HepG2 (cell line): Measurements from ENCODE around the gene KCNE4. TPM values are rescaled to one million over a fixed set of nuclear protein-coding genes. Genes with fewer than 3 reads are reported as not detected.

Experiments
- ATAC-seq: fragments of 200-7000 bp; cut with Tn5 transposase; 3 replicates; pipeline ENCODE4 v1.9.1; 2020; ENCODE audit warnings: mild to moderate bottlenecking, moderate library complexity
- BruUV-seq: library from RNA; stranded (reverse); fragments of 400-500 nt; replicated peaks from 2 replicates; lab custom pipeline; 2021; lab: Mats Ljungman, UMichigan
- CTCF ChIA-PET: fragments of 300-600 bp; formaldehyde crosslinking; extraction: SDS; loops from one replicate; lab custom pipeline; 2021; ENCODE audit warnings: low total read pairs, inconsistent platforms, low intra/inter-chr PET ratio; lab: Yijun Ruan, JAX
- POLR2A ChIA-PET: fragments of 350-600 bp; sonication (Branson Sonifier 250); formaldehyde crosslinking; loops from one replicate; lab custom pipeline; 2020; ENCODE audit warnings: antibody characterized with exemption, inconsistent platforms; lab: Yijun Ruan, JAX
- DNase-seq: peaks from one replicate; pipeline ENCODE4 v3.0.0-alpha.2; 2015; ENCODE audit warnings: low spot score
- FAIRE-seq: peaks from 3 replicates; lab custom pipeline; 2011; peaks lifted over from hg19 to GRCh38; lab: Jason Lieb, UNC
- H2AFZ ChIP-seq: one replicate; pipeline ENCODE4 v1.6.1; 2011; ENCODE audit warnings: low read length, inconsistent platforms
- H3K27ac ChIP-seq: fragments of 300-600 bp; 3 replicates; pipeline ENCODE4 v1.8.0; 2011; ENCODE audit warnings: mixed run types, mild to moderate bottlenecking, mixed read lengths, low read length, inconsistent platforms; ENCODE audit not compliant: insufficient read depth; ENCODE audit errors: extremely low read length
- H3K27me3 ChIP-seq, 2 experiments: fragments of 200-600 bp in 1 of 2; 2 replicates in 1 of 2; 3 replicates in 1 of 2; pipeline versions ENCODE4 v1.6.0 to v1.8.0; 2011; ENCODE audit warnings: low read length in 2 of 2, mild to moderate bottlenecking in 2 of 2, moderate library complexity in 2 of 2, inconsistent platforms in 1 of 2; ENCODE audit not compliant: insufficient read depth in 2 of 2, control insufficient read depth in 1 of 2
- H3K36me3 ChIP-seq, 2 experiments: fragments of 200-600 bp in 1 of 2; replicated peaks in 1 of 2; 2 replicates in 1 of 2; 3 replicates in 1 of 2; pipeline versions ENCODE4 v1.5.1 to v1.8.0; 2011; ENCODE audit warnings: low read length in 2 of 2, inconsistent platforms in 1 of 2; ENCODE audit not compliant: insufficient read depth in 2 of 2, control insufficient read depth in 1 of 2
- H3K4me1 ChIP-seq: 2 replicates; pipeline ENCODE4 v1.5.1; 2012; ENCODE audit warnings: low read length, inconsistent platforms; ENCODE audit not compliant: insufficient read depth
- H3K4me2 ChIP-seq: 2 replicates; pipeline ENCODE4 v1.6.0; 2011; ENCODE audit warnings: low read depth, low read length, inconsistent platforms
- H3K4me3 ChIP-seq, 3 experiments: fragments of 200-600 bp in 1 of 3; sonication (generic), shearing (Covaris generic) in 1 of 3; replicated peaks in 1 of 3; 2 replicates each; pipeline ENCODE4 v1.5.1; 2011 to 2016; ENCODE audit warnings: low read length in 3 of 3, inconsistent platforms in 2 of 3, low read depth in 2 of 3, mild to moderate bottlenecking in 2 of 3, control low read depth in 1 of 3, mixed read lengths in 1 of 3; ENCODE audit not compliant: insufficient read depth in 1 of 3
- H3K79me2 ChIP-seq: one replicate; pipeline ENCODE4 v1.6.1; 2011; ENCODE audit warnings: low read length, inconsistent platforms; ENCODE audit not compliant: insufficient read depth
- H3K9ac ChIP-seq: 2 replicates; pipeline ENCODE4 v1.6.0; 2011; ENCODE audit warnings: mild to moderate bottlenecking, low read depth, low read length, inconsistent platforms; ENCODE audit not compliant: insufficient read depth
- H3K9me3 ChIP-seq: 2 replicates; pipeline ENCODE4 v1.5.1; 2012; ENCODE audit warnings: mild to moderate bottlenecking, low read length
- H4K20me1 ChIP-seq: 2 replicates; pipeline ENCODE4 v1.6.0; 2011; ENCODE audit warnings: inconsistent platforms, mild to moderate bottlenecking, low read length, moderate library complexity; ENCODE audit not compliant: insufficient read depth
- CBX5 ChIP-seq: sonication (generic); formaldehyde crosslinking; IDR thresholded peaks from 2 replicates; pipeline ENCODE4 v1.4.0; 2020; ENCODE audit warnings: missing genetic modification reagents, borderline replicate concordance
- KDM1A ChIP-seq: IDR thresholded peaks from 2 replicates; pipeline ENCODE4 v1.6.1; 2016; ENCODE audit warnings: missing compliant biosample characterization
- KDM3A ChIP-seq: IDR thresholded peaks from 2 replicates; pipeline ENCODE4 v1.6.1; 2018; ENCODE audit warnings: low read depth, missing compliant biosample characterization
- KLF12 ChIP-seq: sonication (generic); formaldehyde crosslinking; IDR thresholded peaks from 2 replicates; pipeline ENCODE4 v1.4.0; 2020; ENCODE audit warnings: missing genetic modification reagents, borderline replicate concordance
- MAFF ChIP-seq: IDR thresholded peaks from 2 replicates; pipeline ENCODE4 v1.6.1; 2011; ENCODE audit warnings: low read depth, low read length, improper control_type of control experiment
- NCOA2 ChIP-seq: sonication (generic); formaldehyde crosslinking; IDR thresholded peaks from 2 replicates; pipeline ENCODE4 v1.8.0; 2022; ENCODE audit warnings: inconsistent platforms
- NFKBIZ ChIP-seq: IDR thresholded peaks from 2 replicates; pipeline ENCODE4 v1.6.1; 2018; ENCODE audit warnings: missing genetic modification reagents, missing compliant biosample characterization
- SP140L ChIP-seq: sonication (generic); formaldehyde crosslinking; IDR thresholded peaks from 2 replicates; pipeline ENCODE4 v1.4.0; 2020; ENCODE audit warnings: missing genetic modification reagents, borderline replicate concordance
- TBX3 ChIP-seq: fragments of 450-650 bp; IDR thresholded peaks from 2 replicates; pipeline ENCODE4 v1.6.1; 2017; ENCODE audit warnings: antibody characterized with exemption, mild to moderate bottlenecking, inconsistent platforms, borderline replicate concordance
- ZNF282 ChIP-seq: fragments of 450-650 bp; IDR thresholded peaks from 2 replicates; pipeline ENCODE4 v1.6.1; 2018; ENCODE audit not compliant: partially characterized antibody
- ZNF367 ChIP-seq: sonication (generic); formaldehyde crosslinking; IDR thresholded peaks from 2 replicates; pipeline ENCODE4 v1.4.0; 2020; ENCODE audit warnings: missing genetic modification reagents, borderline replicate concordance
- ZNF792 ChIP-seq: IDR thresholded peaks from 2 replicates; pipeline ENCODE4 v1.6.1; 2016
- ZNF83 ChIP-seq: sonication (generic); formaldehyde crosslinking; IDR thresholded peaks from 2 replicates; pipeline ENCODE4 v1.4.0; 2020; ENCODE audit warnings: missing genetic modification reagents, mild to moderate bottlenecking, borderline replicate concordance
- WGBS: methylation state at CpG from one replicate; pipeline ENCODE4 v1.1.6; 2017; ENCODE audit warnings: low lambda C conversion rate; 5-methylcytosine and 5-hydroxymethylcytosine counted together
- in situ Hi-C: cut with HindIII; loops from 2 replicates; pipeline ENCODE4 v1.10.0; 2017; ENCODE audit warnings: low pct_unique_long_range_greater_than_20kb; ENCODE audit not compliant: extremely low pct_ligation_motif_present
- intact Hi-C: fragments of 100-400 bp; cut with micrococcal nuclease; formaldehyde crosslinking; loops from one replicate; pipeline ENCODE4 v1.10.0; 2022; ENCODE audit not compliant: unreplicated experiment
- polyA plus RNA-seq, 8 experiments: library from polyadenylated mRNA; depleted of rRNA in 3 of 8; stranded (reverse) in 7 of 8; unstranded in 1 of 8; fragments of >200 nt; fragmentation: Illumina TruSeq in 4 of 8; extraction: Trizol in 4 of 8; gene quantifications; 2 replicates each; pipeline versions ENCODE4 v1.2.1 to v1.2.3, GENCODE V29; 2011 to 2016; ENCODE audit warnings: low read depth in 4 of 8, missing spikeins in 1 of 8, mixed read lengths in 1 of 8; ENCODE audit not compliant: insufficient read depth in 1 of 8
- total RNA-seq, 5 experiments: library from RNA; depleted of rRNA; stranded (reverse); fragments of >200 nt; fragmentation: Illumina TruSeq; extraction: Trizol; gene quantifications; 2 replicates each; pipeline ENCODE4 v1.2.3, GENCODE V29; 2016; ENCODE audit warnings: low read depth in 1 of 5
- TF ChIP-seq, protein P1 (sequence below): sonication (generic); formaldehyde crosslinking; IDR thresholded peaks from 2 replicates; pipeline ENCODE4 v1.5.0; 2020; ENCODE audit warnings: mild to moderate bottlenecking, missing genetic modification reagents

Gene KCNE4
- total and polyA plus RNA-seq, 2 of the 13 experiments (the other 11 are each of a cell fraction or from before 2014, with no cell fraction given) = not detected

GRCh38 chr2:223055140-223055539 is 3.1 kb downstream of the KCNE4 start:
- H3K9ac ChIP-seq = no peak overlapping the region
- ATAC-seq (no peak), DNase-seq (no peak), FAIRE-seq (no peak)
- CTCF ChIA-PET = no interaction called here
- H3K4me2 ChIP-seq = no peak overlapping the region
- H3K79me2 ChIP-seq = no peaks in the 10 kb centered on the region
- no peak for TF ChIP-seq TBX3
- TF ChIP-seq SP140L = no peak
- TF ChIP-seq KDM3A (CRISPR knock-in tag) = no peak
- TF ChIP-seq KDM1A (CRISPR knock-in tag) = no peak
- no peak for TF ChIP-seq ZNF792 (CRISPR knock-in tag)
- no peak for TF ChIP-seq NFKBIZ (CRISPR knock-in tag)
- TF ChIP-seq ZNF367 (CRISPR knock-in tag) = no peak
- TF ChIP-seq KLF12 = no peak
- no peak for TF ChIP-seq CBX5 (CRISPR knock-in tag)
- no peak for TF ChIP-seq ZNF83 (CRISPR knock-in tag)
- no peak for TF ChIP-seq ZNF282
- TF ChIP-seq, protein P1, sequence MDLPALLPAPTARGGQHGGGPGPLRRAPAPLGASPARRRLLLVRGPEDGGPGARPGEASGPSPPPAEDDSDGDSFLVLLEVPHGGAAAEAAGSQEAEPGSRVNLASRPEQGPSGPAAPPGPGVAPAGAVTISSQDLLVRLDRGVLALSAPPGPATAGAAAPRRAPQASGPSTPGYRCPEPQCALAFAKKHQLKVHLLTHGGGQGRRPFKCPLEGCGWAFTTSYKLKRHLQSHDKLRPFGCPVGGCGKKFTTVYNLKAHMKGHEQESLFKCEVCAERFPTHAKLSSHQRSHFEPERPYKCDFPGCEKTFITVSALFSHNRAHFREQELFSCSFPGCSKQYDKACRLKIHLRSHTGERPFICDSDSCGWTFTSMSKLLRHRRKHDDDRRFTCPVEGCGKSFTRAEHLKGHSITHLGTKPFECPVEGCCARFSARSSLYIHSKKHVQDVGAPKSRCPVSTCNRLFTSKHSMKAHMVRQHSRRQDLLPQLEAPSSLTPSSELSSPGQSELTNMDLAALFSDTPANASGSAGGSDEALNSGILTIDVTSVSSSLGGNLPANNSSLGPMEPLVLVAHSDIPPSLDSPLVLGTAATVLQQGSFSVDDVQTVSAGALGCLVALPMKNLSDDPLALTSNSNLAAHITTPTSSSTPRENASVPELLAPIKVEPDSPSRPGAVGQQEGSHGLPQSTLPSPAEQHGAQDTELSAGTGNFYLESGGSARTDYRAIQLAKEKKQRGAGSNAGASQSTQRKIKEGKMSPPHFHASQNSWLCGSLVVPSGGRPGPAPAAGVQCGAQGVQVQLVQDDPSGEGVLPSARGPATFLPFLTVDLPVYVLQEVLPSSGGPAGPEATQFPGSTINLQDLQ (CRISPR knock-in tag) = no peak
- TF ChIP-seq NCOA2 (CRISPR knock-in tag) = no peak
- no peak for TF ChIP-seq MAFF
- no peaks in the 10 kb centered on the region for H4K20me1 ChIP-seq
- no peaks in the 10 kb centered on the region for H3K4me1 ChIP-seq
- WGBS = 29% methylated on average over 4 of the region's 4 CpGs
- H3K36me3 ChIP-seq = no peaks in the 10 kb centered on the region
- BruUV-seq = no TSS peak
- no peaks in the 10 kb centered on the region for H3K9me3 ChIP-seq
- in situ Hi-C loops = no loop called here
- H3K4me3 ChIP-seq = no peak overlapping the region
- peaks cover 0 to 40% of the 10 kb centered on the region in 2 experiments; a peak in 4 of 5 replicates for H3K27me3 ChIP-seq
- POLR2A ChIA-PET = no interaction called here
- no peak overlapping the region for H2AFZ ChIP-seq
- intact Hi-C loops = no loop called here
- H3K27ac ChIP-seq = no peak overlapping the region
